HCT116 (cell line): Measurements from ENCODE around the gene USPL1. TPM values are rescaled to one million over a fixed set of nuclear protein-coding genes. Genes with fewer than 3 reads are reported as not detected.

Experiments
- ATAC-seq: fragments of 200-7000 bp; cut with Tn5 transposase; 2 replicates; pipeline ENCODE4 v1.9.1; 2020; ENCODE audit warnings: mild to moderate bottlenecking, moderate library complexity
- BruUV-seq: library from RNA; stranded (reverse); fragments of 400-500 nt; replicated peaks from 2 replicates; lab custom pipeline; 2021; lab: Mats Ljungman, UMichigan
- CTCF ChIA-PET: fragments of 300-600 bp; sonication (Branson Sonifier 250); formaldehyde crosslinking; loops from one replicate; lab custom pipeline; 2021; ENCODE audit warnings: antibody characterized with exemption; lab: Charles Lee
- POLR2A ChIA-PET: fragments of 300-600, 350-600 bp; sonication (Branson Sonifier 250); formaldehyde crosslinking; loops from one replicate; lab custom pipeline; 2021; ENCODE audit warnings: antibody characterized with exemption; lab: Charles Lee
- RAD21 ChIA-PET, 2 experiments: fragments of 300-600 bp; sonication (Branson Sonifier 250); formaldehyde crosslinking; loops; one replicate each; lab custom pipeline; 2023; ENCODE audit warnings: low total read pairs in 2 of 2; ENCODE audit not compliant: uncharacterized antibody in 2 of 2, unreplicated experiment in 2 of 2, low non-redundant PET in 1 of 2; lab: Charles Lee
- DNase-seq: peaks from one replicate; pipeline ENCODE4 v3.0.0-alpha.2; 2010; ENCODE audit warnings: low read depth, low spot score
- H2AFZ ChIP-seq: fragments of 200-600 bp; shearing (Covaris generic), sonication (generic); 2 replicates; pipeline ENCODE4 v1.6.1; 2017; ENCODE audit warnings: low read depth, mixed run types, mixed read lengths, antibody characterized with exemption, low read length; ENCODE audit not compliant: poor library complexity, severe bottlenecking
- H3K27ac ChIP-seq: 2 replicates; pipeline ENCODE4 v1.5.1; 2012; ENCODE audit warnings: low read depth, low read length
- H3K27me3 ChIP-seq: fragments of 200-600 bp; sonication (generic); 2 replicates; pipeline ENCODE4 v1.6.1; 2016; ENCODE audit warnings: mixed run types, low read length, mixed read lengths; ENCODE audit not compliant: insufficient read depth
- H3K36me3 ChIP-seq, 2 experiments: fragments of 200-500 bp in 1 of 2; fragments of 200-600 bp in 1 of 2; sonication (Bioruptor generic) in 1 of 2; sonication (generic) in 1 of 2; 2 replicates each; pipeline versions ENCODE4 v1.5.1 to v1.6.1; 2014 to 2016; ENCODE audit warnings: low read length in 2 of 2, inconsistent platforms in 1 of 2, mixed read lengths in 1 of 2, mixed run types in 1 of 2; ENCODE audit not compliant: insufficient read depth in 2 of 2, control insufficient read depth in 1 of 2
- H3K4me1 ChIP-seq, 2 experiments: fragments of 200-600 bp in 1 of 2; sonication (generic) in 1 of 2; 2 replicates each; pipeline versions ENCODE4 v1.5.1 to v1.6.1; 2012 to 2017; ENCODE audit warnings: low read length in 2 of 2, inconsistent platforms in 1 of 2, mild to moderate bottlenecking in 1 of 2, mixed read lengths in 1 of 2, mixed run types in 1 of 2, moderate library complexity in 1 of 2; ENCODE audit not compliant: insufficient read depth in 2 of 2, control insufficient read depth in 1 of 2
- H3K4me2 ChIP-seq: fragments of 200-600 bp; sonication (generic); 2 replicates; pipeline ENCODE4 v1.6.1; 2017; ENCODE audit warnings: mixed run types, low read length, mixed read lengths
- H3K4me3 ChIP-seq, 2 experiments: fragments of 200-600 bp in 1 of 2; sonication (generic) in 1 of 2; replicated peaks in 1 of 2; 2 replicates each; pipeline ENCODE4 v1.5.1; 2011 to 2016; ENCODE audit warnings: low read length in 2 of 2, control low read depth in 1 of 2, low read depth in 1 of 2, mild to moderate bottlenecking in 1 of 2, mixed read lengths in 1 of 2, mixed run types in 1 of 2
- H3K79me2 ChIP-seq: fragments of 200-600 bp; sonication (generic); 2 replicates; pipeline ENCODE4 v1.6.1; 2017; ENCODE audit warnings: mild to moderate bottlenecking, mixed run types, low read length, moderate library complexity, mixed read lengths; ENCODE audit not compliant: insufficient read depth
- H3K9ac ChIP-seq: fragments of 200-600 bp; sonication (generic); 2 replicates; pipeline ENCODE4 v1.6.1; 2016; ENCODE audit warnings: low read length, mixed read lengths
- H3K9me2 ChIP-seq: fragments of 200-600 bp; sonication (generic), shearing (Covaris generic); 2 replicates; pipeline ENCODE4 v1.6.1; 2017; ENCODE audit warnings: mixed run types, mild to moderate bottlenecking, moderate library complexity; ENCODE audit not compliant: insufficient read depth
- H3K9me3 ChIP-seq, 2 experiments: fragments of 200-500 bp in 1 of 2; fragments of 200-600 bp in 1 of 2; sonication (Bioruptor generic) in 1 of 2; sonication (generic) in 1 of 2; 2 replicates each; pipeline ENCODE4 v1.6.1; 2014 to 2017; ENCODE audit warnings: low read length in 2 of 2, mixed read lengths in 2 of 2, inconsistent platforms in 1 of 2, low read depth in 1 of 2, mild to moderate bottlenecking in 1 of 2, mixed run types in 1 of 2, moderate library complexity in 1 of 2; ENCODE audit not compliant: control insufficient read depth in 1 of 2, insufficient read depth in 1 of 2
- H4K20me1 ChIP-seq: fragments of 200-600 bp; sonication (generic), shearing (Covaris generic); 2 replicates; pipeline ENCODE4 v1.6.1; 2017; ENCODE audit warnings: mixed run types, mild to moderate bottlenecking, moderate library complexity; ENCODE audit not compliant: insufficient read depth
- ATF3 ChIP-seq: IDR thresholded peaks from 2 replicates; pipeline ENCODE4 v1.6.1; 2012
- CBX3 ChIP-seq: IDR thresholded peaks from 2 replicates; pipeline ENCODE4 v1.6.1; 2012; ENCODE audit warnings: low read depth
- ELF1 ChIP-seq: IDR thresholded peaks from 2 replicates; pipeline ENCODE4 v1.6.1; 2012; ENCODE audit warnings: low read depth, borderline replicate concordance
- FOSL1 ChIP-seq: IDR thresholded peaks from 2 replicates; pipeline ENCODE4 v1.6.1; 2012; ENCODE audit warnings: low read depth
- POLR2A ChIP-seq: IDR thresholded peaks from 2 replicates; pipeline ENCODE4 v1.7.0; 2011; ENCODE audit warnings: borderline replicate concordance; ENCODE audit not compliant: insufficient read depth, insufficient read length; ENCODE audit errors: extremely low read depth
- RAD21 ChIP-seq: IDR thresholded peaks from 2 replicates; pipeline ENCODE4 v1.6.1; 2012; ENCODE audit warnings: low read depth, mild to moderate bottlenecking
- ZBTB33 ChIP-seq: IDR thresholded peaks from 2 replicates; pipeline ENCODE4 v1.6.1; 2011; ENCODE audit warnings: mild to moderate bottlenecking, low read length, moderate library complexity; ENCODE audit not compliant: insufficient replicate concordance; ENCODE audit errors: extremely low read depth
- ZFX ChIP-seq: fragments of 450-650 bp; IDR thresholded peaks from 2 replicates; pipeline ENCODE4 v1.6.1; 2017
- intact Hi-C: fragments of 100-400 bp; cut with micrococcal nuclease; formaldehyde crosslinking; loops from 2 replicates; pipeline ENCODE4 v1.10.0; 2022
- total RNA-seq: library from RNA; stranded (reverse); gene quantifications from one replicate; pipeline ENCODE4 v1.2.1, GENCODE V29; 2021; ENCODE audit not compliant: unreplicated experiment
- TF ChIP-seq, protein P1 (sequence below): IDR thresholded peaks from 2 replicates; pipeline ENCODE4 v1.6.1; 2012; ENCODE audit warnings: low read depth
- TF ChIP-seq, protein P2 (sequence below): IDR thresholded peaks from 2 replicates; pipeline ENCODE4 v1.6.1; 2012

Gene USPL1
- total RNA-seq, 1 experiment from 2014 or later: 19.7 TPM

DNA sequence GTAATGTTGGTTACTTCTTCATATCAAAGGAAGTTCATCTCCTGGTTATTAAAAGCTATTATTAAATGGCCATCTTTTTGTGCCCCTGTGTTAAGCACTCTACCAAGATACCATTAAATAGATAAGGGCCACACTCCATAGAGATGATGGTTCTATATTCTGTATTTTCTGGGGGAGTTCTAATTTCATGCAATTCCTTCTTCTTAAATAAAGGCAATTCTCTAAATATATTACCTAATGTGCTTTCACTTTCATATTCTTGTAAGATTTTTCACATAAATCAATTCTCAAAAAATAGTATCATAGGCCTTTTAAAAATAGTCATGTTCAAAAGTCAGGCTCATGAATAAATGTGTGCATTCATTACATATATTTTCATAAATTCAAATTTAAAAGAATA lies 47.0 kb upstream of the USPL1 start:
- Histone ChIP-seq H3K4me2 (peak overlapping the region; percentile 60), H3K27ac (no peak overlapping the region), H3K79me2 (no peaks in the 10 kb centered on the region), H4K20me1 (no peaks in the 10 kb centered on the region), H2AFZ (peak overlapping the region; percentile 56), H3K27me3 (no peaks in the 10 kb centered on the region), H3K9me2 (no peaks in the 10 kb centered on the region), H3K36me3 (no peaks in the 10 kb centered on the region), H3K9ac (no peak overlapping the region), H3K9me3 (no peaks in the 10 kb centered on the region), H3K4me3 (no peak overlapping the region), H3K4me1 (peaks cover 15 to 24% of the 10 kb centered on the region in 2 experiments)
- no TSS peak for BruUV-seq
- intact Hi-C loops: loop anchor here (10.0 kb wide), 1 partner anchor 226 kb away; no protein-coding TSS in a partner anchor
- ChIA-PET RAD21 (interaction anchor here in 1 of 2 experiments (0.6 kb wide), 1 partner anchor 104 kb away, joined by 6 read pairs; no protein-coding TSS in a partner anchor), POLR2A (no interaction called here), CTCF (interaction anchor here (0.6 to 1.2 kb wide), 2 partner anchors 11 to 234 kb away, joined by 3 to 4 read pairs; no protein-coding TSS in a partner anchor)
- TF ChIP-seq FOSL1 (no peak), RAD21 (no peak), POLR2A (no peak), ZBTB33 (no peak), CBX3 (no peak), ATF3 (no peak), ZFX (no peak), ELF1 (no peak)
- TF ChIP-seq, protein P1, sequence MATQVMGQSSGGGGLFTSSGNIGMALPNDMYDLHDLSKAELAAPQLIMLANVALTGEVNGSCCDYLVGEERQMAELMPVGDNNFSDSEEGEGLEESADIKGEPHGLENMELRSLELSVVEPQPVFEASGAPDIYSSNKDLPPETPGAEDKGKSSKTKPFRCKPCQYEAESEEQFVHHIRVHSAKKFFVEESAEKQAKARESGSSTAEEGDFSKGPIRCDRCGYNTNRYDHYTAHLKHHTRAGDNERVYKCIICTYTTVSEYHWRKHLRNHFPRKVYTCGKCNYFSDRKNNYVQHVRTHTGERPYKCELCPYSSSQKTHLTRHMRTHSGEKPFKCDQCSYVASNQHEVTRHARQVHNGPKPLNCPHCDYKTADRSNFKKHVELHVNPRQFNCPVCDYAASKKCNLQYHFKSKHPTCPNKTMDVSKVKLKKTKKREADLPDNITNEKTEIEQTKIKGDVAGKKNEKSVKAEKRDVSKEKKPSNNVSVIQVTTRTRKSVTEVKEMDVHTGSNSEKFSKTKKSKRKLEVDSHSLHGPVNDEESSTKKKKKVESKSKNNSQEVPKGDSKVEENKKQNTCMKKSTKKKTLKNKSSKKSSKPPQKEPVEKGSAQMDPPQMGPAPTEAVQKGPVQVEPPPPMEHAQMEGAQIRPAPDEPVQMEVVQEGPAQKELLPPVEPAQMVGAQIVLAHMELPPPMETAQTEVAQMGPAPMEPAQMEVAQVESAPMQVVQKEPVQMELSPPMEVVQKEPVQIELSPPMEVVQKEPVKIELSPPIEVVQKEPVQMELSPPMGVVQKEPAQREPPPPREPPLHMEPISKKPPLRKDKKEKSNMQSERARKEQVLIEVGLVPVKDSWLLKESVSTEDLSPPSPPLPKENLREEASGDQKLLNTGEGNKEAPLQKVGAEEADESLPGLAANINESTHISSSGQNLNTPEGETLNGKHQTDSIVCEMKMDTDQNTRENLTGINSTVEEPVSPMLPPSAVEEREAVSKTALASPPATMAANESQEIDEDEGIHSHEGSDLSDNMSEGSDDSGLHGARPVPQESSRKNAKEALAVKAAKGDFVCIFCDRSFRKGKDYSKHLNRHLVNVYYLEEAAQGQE: no peak
- TF ChIP-seq, protein P2, sequence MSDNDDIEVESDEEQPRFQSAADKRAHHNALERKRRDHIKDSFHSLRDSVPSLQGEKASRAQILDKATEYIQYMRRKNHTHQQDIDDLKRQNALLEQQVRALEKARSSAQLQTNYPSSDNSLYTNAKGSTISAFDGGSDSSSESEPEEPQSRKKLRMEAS: no peak
- ATAC-seq (no peak), DNase-seq (no peak)
